IPS-20b (cell line): ENCODE data around the gene MIEF2.
A peak's percentile ranks its signal among the peaks of the same experiment; 100 is the strongest.

ENCODE experiments used
- H3K27ac ChIP-seq: one replicate; pipeline ENCODE4 v1.5.1; 2013; ENCODE audit warnings: low read length
- H3K27me3 ChIP-seq: 2 replicates; pipeline ENCODE4 v1.6.1; 2013; ENCODE audit warnings: mild to moderate bottlenecking, low read length, inconsistent platforms; ENCODE audit not compliant: insufficient read depth
- H3K36me3 ChIP-seq: 2 replicates; pipeline ENCODE4 v1.6.1; 2013; ENCODE audit warnings: low read depth, mild to moderate bottlenecking, inconsistent platforms, low read length, moderate library complexity; ENCODE audit not compliant: insufficient read depth
- H3K4me1 ChIP-seq: 2 replicates; pipeline ENCODE4 v1.6.1; 2013; ENCODE audit warnings: mild to moderate bottlenecking, control low read depth, inconsistent platforms, low read length, moderate library complexity; ENCODE audit not compliant: insufficient read depth
- H3K4me3 ChIP-seq: 2 replicates; pipeline ENCODE4 v1.5.1; 2013; ENCODE audit warnings: mild to moderate bottlenecking, low read length, inconsistent platforms
- H3K9ac ChIP-seq: 2 replicates; pipeline ENCODE4 v1.6.1; 2013; ENCODE audit warnings: low read depth, mild to moderate bottlenecking, inconsistent platforms, low read length, moderate library complexity
- H3K9me3 ChIP-seq: 2 replicates; pipeline ENCODE4 v1.6.1; 2013; ENCODE audit warnings: mild to moderate bottlenecking, low read depth, low read length, inconsistent platforms; ENCODE audit not compliant: insufficient read depth

The MIEF2 gene

DNA sequence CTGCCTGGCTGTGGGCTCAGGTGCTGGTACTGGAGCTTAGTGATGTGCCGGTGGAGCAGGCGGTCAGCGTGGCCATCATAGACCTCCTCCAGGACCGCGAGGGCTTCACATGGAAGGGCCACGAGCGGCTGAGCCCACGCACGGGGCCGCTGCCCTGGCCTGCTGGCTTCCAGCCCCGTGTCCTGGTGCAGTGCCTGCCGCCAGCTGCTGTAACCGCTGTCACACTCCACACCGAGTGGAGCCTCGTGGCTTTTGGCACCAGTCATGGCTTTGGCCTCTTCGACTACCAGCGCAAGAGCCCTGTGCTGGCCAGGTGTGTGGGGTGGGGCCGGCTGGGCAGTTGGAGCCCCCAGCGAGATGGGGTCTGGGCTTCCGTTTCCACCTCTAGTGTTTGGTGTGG lies 23.0 kb upstream of the MIEF2 start:
- no peak overlapping the region for H3K4me3 ChIP-seq
- H3K27me3 ChIP-seq, result no peaks in the 10 kb centered on the region
- no peak overlapping the region for H3K27ac ChIP-seq
- H3K4me1 ChIP-seq, result no peaks in the 10 kb centered on the region
- H3K36me3 ChIP-seq, result peaks cover 95% of the 10 kb centered on the region
- H3K9me3 ChIP-seq, result no peaks in the 10 kb centered on the region
- no peak overlapping the region for H3K9ac ChIP-seq

DNA sequence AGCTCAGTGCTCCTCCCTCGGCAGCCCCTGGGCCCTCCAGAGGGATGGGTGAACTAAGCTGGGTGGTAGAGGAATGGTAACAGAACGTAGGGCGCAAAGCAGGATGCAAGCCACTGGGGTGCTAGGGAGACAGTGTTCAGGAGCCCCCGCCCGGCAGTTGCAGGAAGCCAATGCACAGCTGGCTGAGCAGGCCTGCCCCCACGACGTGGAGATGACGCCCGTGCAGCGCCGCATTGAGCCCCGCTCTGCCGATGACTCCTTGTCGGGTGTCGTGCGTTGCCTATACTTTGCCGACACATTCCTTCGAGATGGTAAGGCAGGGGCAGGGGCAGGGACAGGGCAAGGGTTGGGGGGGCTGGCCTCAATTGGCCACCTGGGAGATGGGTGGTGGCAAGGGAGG lies 22.2 kb upstream of the MIEF2 start:
- Histone ChIP-seq H3K27me3 (no peaks in the 10 kb centered on the region), H3K9ac (no peak overlapping the region), H3K4me3 (no peak overlapping the region), H3K4me1 (no peaks in the 10 kb centered on the region), H3K27ac (no peak overlapping the region), H3K9me3 (no peaks in the 10 kb centered on the region), H3K36me3 (peaks cover 93% of the 10 kb centered on the region)

DNA sequence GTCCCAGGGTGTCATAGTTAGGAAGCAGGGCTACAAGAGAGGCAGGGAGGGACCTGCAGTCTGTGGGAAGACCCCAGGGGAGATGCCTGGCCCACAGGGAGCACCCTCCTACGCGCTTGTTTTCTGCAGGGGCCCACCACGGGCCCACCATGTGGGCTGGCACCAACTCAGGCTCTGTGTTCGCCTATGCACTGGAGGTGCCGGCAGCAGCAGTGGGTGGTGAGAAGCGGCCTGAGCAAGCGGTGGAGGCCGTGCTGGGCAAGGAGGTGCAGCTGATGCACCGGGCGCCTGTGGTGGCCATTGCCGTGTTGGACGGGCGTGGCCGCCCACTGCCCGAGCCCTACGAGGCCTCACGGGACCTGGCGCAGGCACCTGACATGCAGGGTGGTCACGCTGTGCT lies 20.0 kb upstream of the MIEF2 start:
- Histone ChIP-seq H3K36me3 (peaks cover 87% of the 10 kb centered on the region), H3K9me3 (no peaks in the 10 kb centered on the region)

DNA sequence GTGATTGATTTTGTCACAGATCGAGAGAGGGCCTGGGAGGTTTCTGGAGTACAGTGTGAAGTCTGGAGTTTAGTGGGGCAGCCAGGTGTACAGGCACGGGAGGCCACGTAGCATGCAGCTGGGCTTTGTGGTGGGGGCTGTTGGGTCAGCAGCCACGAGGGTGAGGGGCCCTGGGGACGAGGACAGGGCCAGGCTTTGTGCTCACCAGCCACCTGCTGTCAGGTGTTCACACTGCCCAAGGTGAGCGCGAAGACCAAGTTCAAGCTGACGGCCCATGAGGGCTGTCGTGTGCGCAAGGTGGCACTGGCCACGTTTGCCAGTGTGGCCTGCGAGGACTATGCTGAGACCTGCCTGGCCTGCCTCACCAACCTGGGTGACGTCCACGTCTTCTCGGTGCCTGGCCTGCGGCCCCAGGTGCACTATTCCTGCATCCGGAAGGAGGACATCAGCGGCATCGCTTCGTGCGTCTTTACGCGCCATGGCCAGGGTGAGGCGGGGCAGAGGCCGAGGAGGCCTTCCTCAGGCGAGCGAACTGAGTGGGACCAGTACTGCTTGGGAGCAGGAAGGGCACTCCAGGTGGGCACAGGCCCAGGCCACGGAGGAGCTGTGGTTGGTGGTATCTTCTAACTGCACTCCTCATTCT lies 19.1 kb upstream of the MIEF2 start:
- no peaks in the 10 kb centered on the region for H3K27me3 ChIP-seq
- no peak overlapping the region for H3K9ac ChIP-seq
- H3K36me3 ChIP-seq, result peaks cover 87% of the 10 kb centered on the region

More for the DNA sequence above, 20.0 kb upstream of the MIEF2 start:
- Histone ChIP-seq H3K9ac (no peak overlapping the region), H3K4me1 (no peaks in the 10 kb centered on the region), H3K27ac (no peak overlapping the region), H3K4me3 (no peak overlapping the region), H3K27me3 (no peaks in the 10 kb centered on the region)

DNA sequence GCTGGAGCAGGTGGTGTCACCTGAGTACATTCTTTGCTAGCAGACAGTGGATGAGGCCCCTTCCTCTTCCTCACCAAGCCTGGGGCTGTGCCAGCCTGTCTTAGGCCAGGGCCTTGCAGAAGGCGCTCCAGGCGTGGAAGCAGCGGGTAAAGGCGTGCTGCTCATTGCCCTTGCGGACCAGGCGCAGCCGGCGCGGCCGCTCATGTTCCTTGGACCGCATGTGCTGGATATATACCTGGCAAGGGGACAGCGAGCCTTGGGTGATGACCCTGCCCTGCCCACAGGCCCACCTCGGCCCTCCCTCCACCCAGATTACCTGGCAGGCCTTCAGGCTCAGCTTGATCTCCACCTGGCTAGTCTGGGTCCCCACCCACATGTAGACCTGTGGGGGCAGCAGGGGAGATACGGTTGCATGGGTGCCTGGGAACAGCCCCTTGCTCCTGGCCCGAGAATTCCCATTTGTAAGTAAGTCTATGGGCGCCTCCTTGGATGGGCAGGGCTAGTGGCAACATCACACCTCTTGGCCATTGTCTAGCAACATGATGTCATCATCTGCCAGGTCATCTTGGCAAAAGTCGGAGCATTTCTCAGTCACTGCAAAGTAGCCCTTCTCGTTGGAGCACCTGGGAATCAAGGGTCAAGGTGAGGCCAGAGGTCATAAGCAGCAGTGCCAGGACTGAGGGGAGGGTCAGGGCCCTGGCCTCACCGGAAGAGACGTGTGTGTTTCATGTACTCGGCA lies 15.3 kb upstream of the MIEF2 start:
- Histone ChIP-seq H3K27ac (no peak overlapping the region), H3K4me3 (no peak overlapping the region), H3K27me3 (no peaks in the 10 kb centered on the region), H3K9me3 (no peaks in the 10 kb centered on the region), H3K4me1 (peaks cover 8% of the 10 kb centered on the region; the same call in 1 of the 2 replicates), H3K36me3 (peaks cover 80% of the 10 kb centered on the region), H3K9ac (no peak overlapping the region)

More for the DNA sequence above, 19.1 kb upstream of the MIEF2 start:
- no peak overlapping the region for H3K27ac ChIP-seq
- H3K4me3 ChIP-seq, result no peak overlapping the region
- no peaks in the 10 kb centered on the region for H3K9me3 ChIP-seq
- peaks cover under 1% of the 10 kb centered on the region; the same call in 1 of the 2 replicates for H3K4me1 ChIP-seq

DNA sequence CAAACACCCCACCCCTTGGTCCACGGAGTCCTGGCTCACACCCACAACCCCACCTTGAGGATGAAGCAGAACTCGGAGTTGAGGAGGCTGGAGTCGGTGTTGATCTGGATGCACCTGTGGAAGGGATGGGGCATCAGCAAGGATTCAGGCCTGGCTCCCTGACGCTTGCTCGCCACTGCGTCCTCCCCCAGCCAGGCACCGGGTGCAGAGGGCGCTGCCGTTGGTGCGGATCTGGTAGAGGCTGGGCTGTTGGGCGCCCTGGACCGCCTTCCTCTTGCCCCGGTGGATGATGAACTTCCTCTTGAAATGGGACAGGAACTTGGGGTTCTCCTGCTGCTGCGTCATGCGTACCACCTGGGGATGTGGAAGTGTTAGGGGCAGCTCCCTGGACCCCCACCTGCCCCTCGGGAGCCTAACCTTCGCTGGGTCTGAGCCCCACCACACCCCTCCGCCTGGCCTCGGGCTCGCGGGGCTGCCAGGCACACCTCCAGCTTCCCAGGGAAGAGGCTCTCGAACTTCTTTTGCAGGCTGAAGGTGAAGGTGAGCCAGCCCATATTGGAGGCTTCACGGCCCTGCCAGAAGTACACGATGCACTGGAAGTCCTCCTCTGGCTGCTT lies 14.2 kb upstream of the MIEF2 start:
- peaks cover 80% of the 10 kb centered on the region for H3K36me3 ChIP-seq
- H3K4me1 ChIP-seq, result peaks cover 8% of the 10 kb centered on the region; the same call in 1 of the 2 replicates
- peak overlapping the region; percentile 77; the same call in 1 of the 2 replicates for H3K9ac ChIP-seq
- H3K27ac ChIP-seq, result no peak overlapping the region
- H3K9me3 ChIP-seq, result no peaks in the 10 kb centered on the region
- H3K4me3 ChIP-seq, result peak overlapping the region; percentile 63
- no peaks in the 10 kb centered on the region for H3K27me3 ChIP-seq

DNA sequence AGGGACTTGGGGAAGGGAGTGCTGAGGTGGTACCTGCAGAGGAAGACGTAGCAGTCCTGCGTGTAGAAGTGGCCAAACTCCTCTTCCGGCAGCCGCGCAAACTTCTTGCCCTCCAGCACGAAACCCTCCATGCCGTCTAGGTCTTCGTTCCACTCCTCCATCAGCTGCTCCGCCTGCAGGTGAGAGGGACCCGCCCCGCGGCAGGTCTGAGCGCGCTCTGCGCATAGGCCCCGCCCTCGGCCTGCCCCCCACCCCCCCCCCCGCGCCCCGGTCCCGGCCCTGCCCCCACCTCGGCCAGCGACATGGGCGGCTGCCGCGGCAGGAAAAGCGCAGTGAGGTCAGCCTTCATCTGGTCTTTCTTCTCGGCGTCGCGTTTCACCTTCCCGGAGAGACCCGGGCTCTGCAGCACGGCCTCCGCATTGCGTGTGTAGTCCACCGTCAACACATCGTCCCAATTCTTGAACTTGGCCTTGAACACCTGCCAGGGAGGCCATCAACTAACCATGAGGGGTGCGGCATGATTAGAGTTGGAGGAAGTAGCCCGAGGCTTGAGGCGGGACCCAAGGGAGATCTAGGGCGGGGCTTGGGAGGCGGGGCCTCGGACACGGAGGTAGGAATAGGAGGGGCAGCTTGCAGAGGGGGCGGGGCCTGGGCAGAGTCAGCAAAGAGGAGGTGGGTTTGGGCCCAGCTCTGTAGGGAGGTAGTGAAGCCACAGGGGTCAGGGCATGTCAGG lies 13.4 kb upstream of the MIEF2 start:
- Histone ChIP-seq H3K27ac (peak overlapping the region; percentile 88), H3K36me3 (peaks cover 80% of the 10 kb centered on the region)

DNA sequence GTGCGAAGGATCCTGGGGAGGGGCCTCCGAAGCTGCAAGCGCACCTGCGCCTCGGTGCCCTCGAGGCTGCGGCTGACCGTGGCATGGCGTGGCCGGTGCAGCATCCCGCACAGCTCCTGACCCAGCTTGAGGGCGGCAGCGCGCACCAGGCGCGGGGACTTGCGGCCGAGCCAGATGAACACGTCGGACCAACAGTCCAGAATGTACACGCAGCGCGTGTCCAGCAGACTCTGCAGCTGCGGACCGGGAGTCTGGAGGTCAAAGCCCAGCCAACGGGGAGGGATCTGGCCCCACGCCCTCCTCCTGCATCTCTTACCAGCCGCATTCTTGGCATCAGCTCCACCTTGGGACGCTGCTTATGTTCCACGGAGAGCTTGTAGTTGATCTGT lies 12.9 kb upstream of the MIEF2 start:
- H3K4me3 ChIP-seq, result peak overlapping the region; percentile 77; the same call in 1 of the 2 replicates

More for the DNA sequence above, 13.4 kb upstream of the MIEF2 start:
- Histone ChIP-seq H3K9me3 (no peaks in the 10 kb centered on the region), H3K9ac (peak overlapping the region; percentile 88; the same call in 1 of the 2 replicates), H3K27me3 (no peaks in the 10 kb centered on the region), H3K4me3 (peak overlapping the region; percentile 77), H3K4me1 (peaks cover 8% of the 10 kb centered on the region; the same call in 1 of the 2 replicates)

DNA sequence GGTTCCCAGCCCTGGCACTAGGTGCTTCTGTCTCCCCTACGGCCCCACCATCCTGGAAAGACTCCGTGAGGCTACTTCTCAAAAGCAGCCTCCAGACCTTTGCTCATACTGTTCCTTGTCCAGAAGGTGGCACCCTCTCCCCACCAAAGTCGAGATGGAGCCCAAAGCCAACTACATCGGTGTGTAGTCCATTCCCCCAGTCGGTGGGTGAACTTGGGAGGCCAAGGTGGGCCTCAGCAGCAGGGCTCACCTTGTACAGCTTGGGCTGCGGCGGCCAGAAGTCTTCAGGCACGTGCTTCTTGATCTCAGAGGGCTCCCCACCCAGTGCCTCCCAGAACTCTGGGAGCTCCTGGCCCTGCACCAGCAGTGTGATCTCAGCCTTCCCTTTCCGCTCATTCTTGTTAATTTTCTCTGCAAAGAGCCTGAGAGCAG lies 12.1 kb upstream of the MIEF2 start:
- H3K27ac ChIP-seq, result no peak overlapping the region
- H3K4me3 ChIP-seq, result no peak overlapping the region
- H3K36me3 ChIP-seq, result peaks cover 82% of the 10 kb centered on the region
- peaks cover 8% of the 10 kb centered on the region; the same call in 1 of the 2 replicates for H3K4me1 ChIP-seq
- H3K27me3 ChIP-seq, result no peaks in the 10 kb centered on the region
- no peak overlapping the region for H3K9ac ChIP-seq
- H3K9me3 ChIP-seq, result no peaks in the 10 kb centered on the region

More for the DNA sequence above, 12.9 kb upstream of the MIEF2 start:
- Histone ChIP-seq H3K36me3 (peaks cover 80% of the 10 kb centered on the region), H3K27me3 (no peaks in the 10 kb centered on the region), H3K4me1 (peaks cover 8% of the 10 kb centered on the region; the same call in 1 of the 2 replicates), H3K9ac (no peak overlapping the region), H3K27ac (peak overlapping the region; percentile 88), H3K9me3 (no peaks in the 10 kb centered on the region)

DNA sequence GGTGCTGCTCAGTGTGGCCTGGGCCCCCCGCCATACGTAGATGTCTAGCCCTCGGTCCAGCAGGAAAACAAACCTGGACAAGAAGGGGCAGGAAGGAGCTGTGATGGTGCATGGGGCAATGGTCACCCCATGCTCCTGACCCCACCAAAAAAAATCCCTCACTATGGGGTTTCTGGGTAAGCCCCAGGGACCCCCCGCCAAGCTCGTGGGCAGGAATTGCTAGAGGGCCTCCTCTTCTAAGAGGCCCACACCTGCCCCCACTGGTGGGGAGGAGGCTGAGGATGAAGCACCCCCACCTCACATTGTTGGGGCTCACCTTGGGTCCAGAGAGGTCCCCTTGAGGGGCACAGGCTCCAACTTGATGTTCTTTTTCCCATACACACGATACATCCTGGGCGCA lies 11.7 kb upstream of the MIEF2 start:
- no peak overlapping the region for H3K4me3 ChIP-seq
- peaks cover 82% of the 10 kb centered on the region for H3K36me3 ChIP-seq
- no peaks in the 10 kb centered on the region for H3K9me3 ChIP-seq
- no peak overlapping the region for H3K27ac ChIP-seq
- H3K9ac ChIP-seq, result no peak overlapping the region
- H3K27me3 ChIP-seq, result no peaks in the 10 kb centered on the region
- peaks cover 8% of the 10 kb centered on the region; the same call in 1 of the 2 replicates for H3K4me1 ChIP-seq

DNA sequence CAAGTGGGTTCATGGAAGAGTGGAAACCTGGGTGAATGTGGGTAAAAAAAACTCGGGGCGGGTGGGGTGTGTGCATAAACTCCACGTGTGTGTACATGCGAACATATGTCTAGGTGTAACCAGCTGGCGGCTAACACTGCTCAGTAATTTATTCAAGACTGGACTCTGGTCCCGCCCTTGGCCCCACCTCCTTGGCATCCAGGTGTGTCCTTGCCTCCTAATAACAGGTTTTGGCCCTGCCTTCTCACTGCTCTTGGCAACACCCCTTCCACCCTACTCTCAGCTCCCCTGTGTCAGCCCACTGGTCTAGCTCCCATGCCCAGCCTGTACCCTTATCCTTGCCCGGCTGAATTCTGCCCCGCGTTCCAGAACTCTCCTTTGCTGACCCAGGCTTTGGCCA lies 10.2 kb upstream of the MIEF2 start:
- H3K4me1 ChIP-seq, result peaks cover 8% of the 10 kb centered on the region; the same call in 1 of the 2 replicates
- no peak overlapping the region for H3K4me3 ChIP-seq
- H3K27ac ChIP-seq, result no peak overlapping the region
- no peaks in the 10 kb centered on the region for H3K27me3 ChIP-seq
- H3K36me3 ChIP-seq, result peaks cover 88% of the 10 kb centered on the region
- no peak overlapping the region for H3K9ac ChIP-seq
- no peaks in the 10 kb centered on the region for H3K9me3 ChIP-seq
